ENCODE measurements around the gene ARVCF. TPM values are rescaled to one million over a fixed set of nuclear protein-coding genes. Genes with fewer than 3 reads are reported as not detected.

Gene ARVCF
- total RNA-seq, 1 donor from 2014 or later, result 109 TPM

- no peak overlapping the region for H3K4me3 ChIP-seq (ENCODE audit: low read depth, low read length)
- DNase-seq (ENCODE audit: low read depth), result no peak
- TF ChIP-seq CTCF (conservative IDR thresholded peaks at IDR 0.05; ENCODE audit: low read depth, low read length), result no peak
Observed at GRCh38 chr22:19964701-19965386, 51.8 kb downstream of the ARVCF start.

GRCh38 chr22:19963863-19964642 lies 52.6 kb downstream of the ARVCF start:
- no peak for TF ChIP-seq CTCF (conservative IDR thresholded peaks at IDR 0.05; ENCODE audit: low read depth, low read length)
- no peak overlapping the region for H3K4me3 ChIP-seq (ENCODE audit: low read depth, low read length)
- no peak for DNase-seq (ENCODE audit: low read depth)

- no peak for DNase-seq (ENCODE audit: low read depth)
- no peak for TF ChIP-seq CTCF (conservative IDR thresholded peaks at IDR 0.05; ENCODE audit: low read depth, low read length)
- H3K4me3 ChIP-seq (ENCODE audit: low read depth, low read length), result peak overlapping the region; percentile 24
Observed at GRCh38 chr22:19962909-19963806, 53.5 kb downstream of the ARVCF start.

GRCh38 chr22:19962246-19962908 lies 54.2 kb downstream of the ARVCF start:
- H3K4me3 ChIP-seq (ENCODE audit: low read depth, low read length), result peak overlapping the region; percentile 24
- DNase-seq (ENCODE audit: low read depth), result no peak
- peak; percentile 63 for TF ChIP-seq CTCF (conservative IDR thresholded peaks at IDR 0.05; ENCODE audit: low read depth, low read length)

GRCh38 chr22:19961868-19962245 lies 54.8 kb downstream of the ARVCF start:
- no peak for DNase-seq (ENCODE audit: low read depth)
- H3K4me3 ChIP-seq (ENCODE audit: low read depth, low read length), result no peak overlapping the region
- TF ChIP-seq CTCF (conservative IDR thresholded peaks at IDR 0.05; ENCODE audit: low read depth, low read length), result no peak

GRCh38 chr22:19961201-19961580 lies 55.4 kb downstream of the ARVCF start:
- TF ChIP-seq CTCF (conservative IDR thresholded peaks at IDR 0.05; ENCODE audit: low read depth, low read length), result no peak
- no peak overlapping the region for H3K4me3 ChIP-seq (ENCODE audit: low read depth, low read length)
- DNase-seq (ENCODE audit: low read depth), result no peak
